ENCODE data around the gene CPLX3. TPM values are rescaled to one million over a fixed set of nuclear protein-coding genes. Genes with fewer than 3 reads are reported as not detected.
A peak's percentile ranks its signal among the peaks of the same experiment; 100 is the strongest.
"Not testable (repeated sequence)": the region's sequence is repeated elsewhere in the genome, so short reads cannot be mapped to it uniquely, and the experiment has no call there.

The CPLX3 gene
- total RNA-seq (2014; rRNA removed), result not detected in 2 replicates
- polyA plus RNA-seq (2012), result not detected

DNA sequence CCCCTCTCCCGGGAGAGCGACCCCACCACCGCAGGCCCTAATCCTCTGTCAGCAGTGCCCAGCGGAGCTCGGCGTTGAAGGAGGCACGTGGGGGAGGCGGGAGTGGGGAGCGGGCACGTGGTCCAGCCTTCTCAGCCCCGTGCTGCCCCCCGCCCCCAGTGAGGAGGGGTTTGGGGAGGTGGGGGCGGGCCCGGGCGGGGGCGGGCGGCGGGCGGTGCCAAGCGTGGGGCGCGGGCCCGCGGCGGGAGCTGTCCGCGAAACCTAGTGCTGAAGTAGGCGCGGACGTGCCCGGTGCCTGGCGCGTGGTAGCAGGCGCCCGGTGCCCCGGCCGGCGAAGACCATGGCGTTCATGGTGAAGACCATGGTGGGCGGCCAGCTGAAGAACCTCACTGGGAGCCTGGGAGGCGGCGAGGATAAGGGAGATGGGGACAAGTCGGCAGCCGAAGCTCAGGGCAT is at the start of gene CPLX3:
Gene CPLX3 (plus strand): TSS at position 264 of the 456 bp plus-strand sequence. CDS start 77 bp downstream, at position 341.
- DNase-seq (ENCODE audit: low read depth), result no peak

DNA sequence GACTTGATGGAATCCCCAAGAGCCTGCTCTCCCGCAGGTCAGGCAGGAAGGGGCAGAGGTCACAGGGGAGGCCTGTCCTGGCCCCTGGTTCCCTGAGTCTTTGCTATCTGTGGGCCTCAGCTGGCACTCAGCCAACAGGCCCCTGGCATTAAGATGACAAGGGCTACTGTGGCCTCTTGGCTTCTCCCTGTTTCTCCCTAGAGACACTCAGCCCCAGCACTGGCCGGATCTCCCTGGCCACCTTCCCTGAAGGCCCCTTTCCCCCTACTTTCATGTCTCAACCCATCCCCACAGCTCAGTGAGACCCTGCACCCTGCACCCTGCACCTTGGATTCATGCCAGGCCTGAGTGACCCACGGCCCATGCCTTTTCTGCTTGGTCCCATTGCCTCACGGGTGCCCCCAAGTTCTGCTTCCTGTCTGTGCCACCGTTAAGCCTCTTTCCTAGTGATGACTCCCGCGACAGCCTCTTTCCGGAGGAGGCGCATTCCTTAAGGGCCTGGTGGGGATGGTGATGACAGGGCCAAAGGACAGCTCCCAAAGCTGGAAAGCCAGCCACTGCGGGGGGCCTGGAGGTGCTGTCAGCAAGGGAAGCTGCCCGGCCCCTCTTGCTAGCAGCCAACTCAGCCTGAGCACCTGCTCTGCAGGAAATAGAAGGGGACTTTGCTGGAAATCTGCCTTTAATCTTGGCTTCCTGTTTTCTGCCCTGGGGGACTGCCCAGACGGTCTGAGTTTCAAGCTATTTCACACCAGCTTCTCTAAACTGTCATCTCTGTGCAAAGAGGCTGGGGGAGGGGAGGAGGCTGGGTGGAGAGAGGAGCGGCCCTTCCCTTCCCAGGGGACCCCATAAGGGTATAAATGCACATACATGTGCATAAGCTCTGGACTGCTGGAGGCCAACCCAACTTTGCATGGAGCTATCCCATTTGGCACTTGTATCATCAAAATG is 49.3 kb upstream of the CPLX3 start:
- no peak for DNase-seq (ENCODE audit: low read depth)

DNA sequence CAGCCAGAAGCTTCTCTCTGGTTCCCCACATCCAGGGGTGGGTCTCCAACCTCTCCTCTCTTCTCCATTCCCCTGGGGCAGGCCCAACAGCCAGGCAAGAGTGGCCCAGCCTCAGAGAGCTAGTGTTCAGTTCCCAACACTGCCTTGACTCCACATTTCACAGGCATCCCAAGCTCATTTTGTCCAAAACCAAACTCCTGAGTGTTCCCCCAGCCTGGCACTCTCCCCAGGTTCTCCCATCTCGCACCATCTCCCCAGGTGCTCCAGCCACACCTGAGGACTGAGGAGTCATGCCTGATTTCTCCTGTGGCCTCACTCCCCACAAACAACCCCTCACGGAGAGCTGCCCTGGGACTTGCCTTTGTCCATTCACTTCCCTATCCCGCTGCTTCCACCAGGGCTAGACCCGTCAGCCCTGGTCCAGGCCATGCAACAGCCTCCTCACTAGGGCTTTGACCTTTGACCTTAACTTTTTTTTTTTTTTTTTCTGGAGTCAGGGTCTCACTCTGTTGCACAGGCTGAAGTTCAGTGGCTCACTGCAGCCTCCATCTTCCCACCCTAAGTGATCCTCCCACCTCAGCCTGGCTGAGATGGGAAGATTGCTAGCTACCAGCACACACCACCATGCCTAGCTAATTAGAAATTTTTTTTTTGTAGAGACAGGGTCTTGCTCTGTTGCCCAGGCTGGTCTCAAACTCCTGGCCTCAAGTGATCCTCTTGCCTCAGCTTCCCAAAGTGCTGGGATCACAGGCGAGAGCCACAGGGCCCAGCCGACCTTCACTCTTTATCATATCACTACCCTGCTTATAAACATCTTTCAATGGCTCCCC is 48.4 kb upstream of the CPLX3 start:
- DNase-seq (ENCODE audit: low read depth), result no peak

GRCh38 chr15:74778599-74778970 is 47.8 kb upstream of the CPLX3 start:
- no peak for DNase-seq (ENCODE audit: low read depth)

DNA sequence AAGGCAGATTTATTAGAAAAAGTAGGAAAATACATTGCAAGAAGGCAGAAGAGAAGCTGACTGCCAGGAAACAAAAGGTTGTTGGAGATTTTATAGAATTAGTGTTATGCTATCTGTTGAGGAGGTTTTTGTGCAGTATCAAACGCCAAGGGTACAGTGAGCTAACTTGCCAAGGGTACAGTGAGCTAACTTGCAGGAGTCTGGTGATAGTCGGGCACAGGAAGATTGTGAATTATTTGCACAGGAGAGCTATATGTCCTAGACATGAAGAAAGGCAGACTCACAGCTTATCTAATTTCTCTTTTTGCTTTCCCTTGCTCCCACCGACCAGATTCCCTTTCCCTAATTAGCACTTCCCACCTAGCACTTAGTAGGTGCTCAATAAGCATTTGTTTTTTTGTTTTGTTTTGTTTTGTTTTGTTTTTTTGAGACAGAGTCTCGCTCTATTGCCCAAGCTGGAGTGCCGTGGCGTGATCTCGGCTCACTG is 47.2 kb upstream of the CPLX3 start:
- DNase-seq (ENCODE audit: low read depth), result no peak

DNA sequence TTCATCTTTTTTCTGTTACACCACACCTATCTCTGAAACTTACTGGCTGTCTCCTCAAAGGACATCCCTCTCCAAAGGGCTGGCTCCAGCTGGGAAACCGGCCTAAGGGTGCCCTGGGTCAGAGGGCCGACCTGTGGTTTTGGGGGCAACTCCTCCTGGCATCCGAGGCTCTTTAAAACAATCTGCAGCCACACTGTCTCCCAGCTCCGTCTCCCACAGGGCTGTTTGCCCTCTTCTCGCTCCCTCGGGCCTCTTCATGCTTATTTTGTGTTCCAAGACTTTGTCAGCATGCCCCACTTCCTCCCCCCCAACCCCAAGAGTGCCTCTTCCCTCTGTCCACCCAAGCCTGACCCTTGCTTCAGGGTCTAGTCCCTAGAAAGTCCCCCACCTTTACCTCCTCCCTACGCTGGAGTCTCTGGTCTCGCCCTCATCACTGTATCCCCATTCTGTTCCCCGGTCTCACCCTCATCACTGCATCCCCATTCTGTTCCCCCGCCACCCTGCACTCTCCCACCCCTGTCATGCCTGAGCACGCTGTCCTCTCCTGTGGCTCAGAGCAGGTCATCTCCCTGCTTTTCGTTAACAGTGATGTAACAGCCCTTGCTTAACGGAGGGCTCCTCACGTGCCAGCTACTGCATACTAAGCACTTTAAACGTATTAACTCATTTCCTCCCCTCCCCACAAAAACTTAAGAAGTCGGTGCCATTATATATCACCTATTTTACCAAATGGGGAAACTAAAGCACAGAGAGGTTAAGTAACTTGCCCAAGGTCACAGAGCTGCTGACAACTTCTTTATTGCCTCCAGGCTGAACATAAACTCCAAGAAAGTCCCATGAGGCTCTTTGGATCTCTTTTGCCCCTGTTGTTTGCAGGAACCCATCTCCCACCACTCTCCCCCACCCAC is 45.6 kb upstream of the CPLX3 start:
- no peak for DNase-seq (ENCODE audit: low read depth)

GRCh38 chr15:74781431-74782258 is 44.8 kb upstream of the CPLX3 start, which contains the start of gene CSK:
TSS of gene CSK (plus strand) at chr15:74782080. CDS start at chr15:74798298, 16,218 bp downstream.
- peak; percentile 59 for DNase-seq (ENCODE audit: low read depth)

DNA sequence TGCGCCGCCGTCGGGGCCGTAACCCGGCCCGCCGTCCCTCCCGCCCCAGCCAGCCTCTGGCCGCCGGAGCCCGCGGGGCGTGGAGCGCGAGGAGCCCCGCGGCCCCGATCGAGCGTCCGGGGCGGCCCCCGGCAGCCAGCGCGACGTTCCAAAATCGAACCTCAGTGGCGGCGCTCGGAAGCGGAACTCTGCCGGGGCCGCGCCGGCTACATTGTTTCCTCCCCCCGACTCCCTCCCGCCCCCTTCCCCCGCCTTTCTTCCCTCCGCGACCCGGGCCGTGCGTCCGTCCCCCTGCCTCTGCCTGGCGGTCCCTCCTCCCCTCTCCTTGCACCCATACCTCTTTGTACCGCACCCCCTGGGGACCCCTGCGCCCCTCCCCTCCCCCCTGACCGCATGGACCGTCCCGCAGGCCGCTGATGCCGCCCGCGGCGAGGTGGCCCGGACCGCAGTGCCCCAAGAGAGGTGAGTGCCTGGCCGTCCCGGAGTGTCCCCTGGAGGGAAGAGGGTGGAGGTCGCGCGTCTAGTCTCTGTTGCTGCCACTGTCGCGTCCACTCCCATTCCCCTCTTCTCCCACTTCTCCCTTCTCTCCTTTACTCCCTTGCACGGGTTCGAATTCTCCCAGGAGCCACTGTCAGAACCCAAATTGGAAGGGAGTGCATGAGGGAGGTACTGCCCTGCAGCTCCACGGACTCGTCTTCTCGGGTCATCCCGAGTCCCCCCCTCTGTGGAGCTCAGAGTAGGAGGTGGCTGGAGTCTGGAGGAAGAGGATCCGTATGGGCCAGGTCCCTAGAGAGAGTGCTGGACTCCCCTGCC is 44.0 kb upstream of the CPLX3 start:
- no peak for DNase-seq (ENCODE audit: low read depth)

DNA sequence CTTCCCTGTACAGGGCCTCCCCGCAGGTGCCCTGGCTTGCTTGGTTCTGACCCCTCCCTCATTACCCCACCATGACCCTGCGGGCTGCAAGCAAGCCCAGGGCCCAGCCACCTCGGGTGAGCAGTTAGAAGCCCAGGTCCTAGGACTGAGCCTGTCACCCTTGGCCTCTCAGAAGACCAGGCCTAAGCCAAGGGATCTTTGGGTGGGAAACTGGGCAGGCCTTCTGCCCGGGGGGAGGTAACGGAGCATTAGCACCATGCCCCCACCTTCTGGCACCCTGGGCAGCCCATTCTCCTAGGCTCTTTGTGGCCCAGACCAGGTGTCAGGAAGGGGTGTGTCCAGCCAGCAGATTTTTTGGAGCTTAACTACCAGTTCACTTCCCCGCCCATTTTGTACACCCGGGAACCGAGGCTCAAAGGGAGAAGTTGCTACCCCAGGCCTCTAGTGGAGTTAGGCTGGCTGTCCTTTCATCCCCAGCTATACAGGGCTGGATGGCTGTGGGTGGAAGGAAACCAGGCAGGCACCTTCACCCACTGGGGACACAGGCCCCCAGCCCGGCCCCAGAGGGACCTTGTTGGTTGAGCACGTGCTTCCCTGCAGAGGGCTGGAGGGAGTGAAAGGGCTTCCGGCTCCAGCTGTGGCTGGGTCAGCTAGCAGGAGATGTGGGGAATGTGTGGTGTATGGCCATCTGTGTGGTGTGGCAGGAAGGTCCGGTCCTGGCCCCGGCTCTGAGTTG is 43.2 kb upstream of the CPLX3 start:
- peak; percentile 31 for DNase-seq (ENCODE audit: low read depth)

GRCh38 chr15:74783808-74784175 is 42.6 kb upstream of the CPLX3 start:
- DNase-seq (ENCODE audit: low read depth), result no peak

DNA sequence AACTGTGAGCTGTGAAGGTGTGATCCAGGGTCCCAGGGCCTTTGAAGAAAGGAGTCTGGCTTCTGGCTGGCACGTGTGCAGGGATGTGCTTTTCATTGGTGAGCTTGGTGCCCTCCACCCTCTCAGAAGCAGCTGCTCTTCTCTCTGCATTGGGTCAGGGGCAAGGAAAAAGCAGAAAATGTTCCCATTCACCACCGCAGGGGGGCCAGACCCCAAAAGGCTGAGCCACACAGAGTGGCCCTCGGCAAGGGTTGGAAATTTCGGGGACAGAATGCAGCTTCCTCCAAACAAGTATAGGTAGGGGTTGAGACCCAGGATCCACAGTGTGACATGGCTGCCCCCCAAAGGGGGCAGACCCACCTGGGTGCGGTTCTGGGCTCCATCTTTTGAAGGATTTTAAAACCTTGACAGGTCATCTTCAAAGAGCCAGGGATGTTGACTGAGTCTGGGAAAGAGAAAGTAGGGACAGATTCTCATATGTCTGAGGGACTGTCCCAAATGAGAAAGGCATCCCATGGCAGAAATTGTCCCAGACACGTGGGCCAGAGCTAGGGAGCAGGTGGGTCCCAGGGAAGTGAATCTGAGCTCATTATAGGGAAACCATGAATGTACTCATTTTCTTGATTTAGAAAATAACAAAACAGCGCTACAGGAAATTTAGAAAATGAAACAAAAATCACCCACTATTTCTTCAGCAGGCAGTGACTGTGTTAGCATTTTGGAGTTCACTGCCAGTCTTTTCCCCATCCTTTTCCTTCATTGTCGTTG is 41.8 kb upstream of the CPLX3 start:
- DNase-seq (ENCODE audit: low read depth), result no peak

DNA sequence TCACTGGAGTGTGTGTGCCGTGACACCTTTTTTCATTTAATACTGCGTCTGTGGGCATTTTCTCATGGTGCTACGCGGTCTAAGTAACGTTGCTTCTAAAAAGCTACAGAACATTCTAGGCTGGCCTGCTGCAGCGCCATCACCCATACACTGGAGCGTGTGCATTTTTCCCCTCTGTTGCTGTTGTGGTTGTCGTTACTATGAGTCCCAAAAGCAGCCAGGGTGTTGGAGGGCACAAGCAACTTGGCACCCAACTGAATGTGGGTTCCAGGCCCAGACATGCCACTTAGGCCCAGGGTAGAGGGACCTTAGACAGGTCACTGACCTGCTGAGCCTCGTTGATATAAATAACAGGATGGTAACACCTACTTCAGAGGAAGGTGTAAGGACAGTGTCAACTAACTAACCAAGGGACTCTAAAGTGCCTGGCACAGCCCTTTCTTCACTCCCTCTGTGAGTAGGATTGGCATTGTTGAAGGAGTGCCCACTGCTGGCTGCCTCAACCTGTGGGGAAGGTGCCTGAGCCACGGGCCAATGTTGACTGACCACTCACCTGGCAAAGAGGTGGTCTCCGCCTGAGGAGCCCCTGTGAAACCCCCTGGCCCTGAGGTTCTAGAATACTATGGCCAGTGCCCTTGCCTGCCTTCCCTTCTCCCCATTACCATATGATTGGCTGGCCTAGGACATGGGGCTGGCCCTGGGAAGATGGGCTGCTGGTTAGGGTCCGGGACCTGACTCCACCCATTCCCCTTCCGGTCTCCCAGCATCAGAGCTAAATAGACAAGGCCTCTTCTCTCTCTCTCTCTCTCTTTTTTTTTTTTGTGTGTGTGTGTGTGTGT is 41.0 kb upstream of the CPLX3 start:
- no peak for DNase-seq (ENCODE audit: low read depth)

- DNase-seq (ENCODE audit: low read depth), result not testable (repeated sequence)
Measured at GRCh38 chr15:74786081-74786480, 40.3 kb upstream of the CPLX3 start.

GRCh38 chr15:74786551-74787165 is 39.8 kb upstream of the CPLX3 start:
- no peak for DNase-seq (ENCODE audit: low read depth)

- DNase-seq (ENCODE audit: low read depth), result peak; percentile 65
Measured at GRCh38 chr15:74787251-74788041, 39.0 kb upstream of the CPLX3 start.

Data from LHCN-M2 (cell line).